H9 (cell line): Measurements from ENCODE around the gene RAP1GDS1. TPM values are rescaled to one million over a fixed set of nuclear protein-coding genes. Genes with fewer than 3 reads are reported as not detected.

Experiments
- DNase-seq: peaks from one replicate; pipeline ENCODE4 v3.0.0-alpha.2; 2017
- H2AFZ ChIP-seq: one replicate; pipeline ENCODE4 v1.6.1; 2013; ENCODE audit warnings: mild to moderate bottlenecking, low read length, control low read depth, moderate library complexity
- H2AK5ac ChIP-seq: 2 replicates; pipeline ENCODE4 v1.6.1; 2013; ENCODE audit warnings: low read length, control low read depth, mixed read lengths; ENCODE audit not compliant: insufficient read length
- H2BK120ac ChIP-seq: one replicate; pipeline ENCODE4 v1.6.1; 2013; ENCODE audit warnings: low read depth, mild to moderate bottlenecking, low read length, control low read depth, inconsistent platforms; ENCODE audit not compliant: poor library complexity, severe bottlenecking
- H2BK12ac ChIP-seq: 2 replicates; pipeline ENCODE4 v1.6.1; 2013; ENCODE audit warnings: low read length, control low read depth, mixed read lengths, low read depth; ENCODE audit not compliant: insufficient read length
- H2BK15ac ChIP-seq: 2 replicates; pipeline ENCODE4 v1.6.1; 2013; ENCODE audit warnings: low read depth, low read length, control low read depth
- H2BK20ac ChIP-seq: one replicate; pipeline ENCODE4 v1.6.1; 2013; ENCODE audit warnings: low read depth, mild to moderate bottlenecking, low read length, control low read depth, inconsistent platforms; ENCODE audit not compliant: poor library complexity, severe bottlenecking
- H2BK5ac ChIP-seq: 2 replicates; pipeline ENCODE4 v1.6.1; 2013; ENCODE audit warnings: low read length, control low read depth, mixed read lengths; ENCODE audit not compliant: insufficient read length
- H3K14ac ChIP-seq: 2 replicates; pipeline ENCODE4 v1.6.1; 2013; ENCODE audit warnings: low read length, control low read depth; ENCODE audit not compliant: insufficient read depth
- H3K18ac ChIP-seq: 2 replicates; pipeline ENCODE4 v1.6.1; 2013; ENCODE audit warnings: low read depth, mild to moderate bottlenecking, mixed read lengths, low read length, control low read depth; ENCODE audit not compliant: insufficient read length
- H3K23ac ChIP-seq: 2 replicates; pipeline ENCODE4 v1.6.1; 2013; ENCODE audit warnings: low read length, control low read depth, mixed read lengths, low read depth; ENCODE audit not compliant: insufficient read length
- H3K23me2 ChIP-seq: 2 replicates; pipeline ENCODE4 v1.6.1; 2013; ENCODE audit warnings: low read depth, mild to moderate bottlenecking, mixed read lengths, low read length, control low read depth; ENCODE audit not compliant: insufficient read length, poor library complexity, severe bottlenecking
- H3K27ac ChIP-seq: 2 replicates; pipeline ENCODE4 v1.5.1; 2013; ENCODE audit warnings: low read length, control low read depth, mixed read lengths, low read depth; ENCODE audit not compliant: insufficient read length
- H3K27me3 ChIP-seq: 2 replicates; pipeline ENCODE4 v1.6.1; 2013; ENCODE audit warnings: low read length, control low read depth, inconsistent platforms; ENCODE audit not compliant: insufficient read depth
- H3K4ac ChIP-seq: 2 replicates; pipeline ENCODE4 v1.6.1; 2013; ENCODE audit warnings: low read depth, mild to moderate bottlenecking, control low read depth, inconsistent platforms, low read length, moderate library complexity
- H3K4me1 ChIP-seq: 2 replicates; pipeline ENCODE4 v1.6.1; 2013; ENCODE audit warnings: low read length, control low read depth, inconsistent platforms; ENCODE audit not compliant: insufficient read depth
- H3K4me2 ChIP-seq: 2 replicates; pipeline ENCODE4 v1.6.1; 2013; ENCODE audit warnings: low read length, control low read depth, mixed read lengths; ENCODE audit not compliant: insufficient read length, insufficient read depth
- H3K56ac ChIP-seq: 2 replicates; pipeline ENCODE4 v1.6.1; 2013; ENCODE audit warnings: low read depth, mild to moderate bottlenecking, mixed read lengths, low read length, control low read depth; ENCODE audit not compliant: insufficient read length
- H3K79me1 ChIP-seq: 2 replicates; pipeline ENCODE4 v1.6.1; 2013; ENCODE audit warnings: low read depth, mild to moderate bottlenecking, moderate library complexity, low read length, control low read depth, inconsistent platforms; ENCODE audit not compliant: insufficient read depth, poor library complexity, severe bottlenecking
- H3K79me2 ChIP-seq: 2 replicates; pipeline ENCODE4 v1.6.1; 2013; ENCODE audit warnings: low read length, control low read depth, inconsistent platforms; ENCODE audit not compliant: insufficient read depth
- H3K9ac ChIP-seq: 2 replicates; pipeline ENCODE4 v1.6.1; 2013; ENCODE audit warnings: low read length, control low read depth, mixed read lengths; ENCODE audit not compliant: insufficient read length; ENCODE audit errors: extremely low read depth
- H3K9me3 ChIP-seq: one replicate; pipeline ENCODE4 v1.6.1; 2013; ENCODE audit warnings: low read depth, low read length, inconsistent platforms; ENCODE audit not compliant: control insufficient read depth
- H3T11ph ChIP-seq: one replicate; pipeline ENCODE4 v1.6.1; 2013; ENCODE audit warnings: mild to moderate bottlenecking, low read length, control low read depth, inconsistent platforms
- H4K20me1 ChIP-seq: one replicate; pipeline ENCODE4 v1.6.1; 2013; ENCODE audit not compliant: control insufficient read depth, insufficient read length, insufficient read depth
- H4K5ac ChIP-seq: 2 replicates; pipeline ENCODE4 v1.6.1; 2013; ENCODE audit warnings: low read depth, mild to moderate bottlenecking, mixed read lengths, low read length, control low read depth; ENCODE audit not compliant: insufficient read length
- H4K8ac ChIP-seq: replicated peaks from 2 replicates; pipeline ENCODE4 v1.6.1; 2013; ENCODE audit warnings: low read length, control low read depth, mixed read lengths, low read depth; ENCODE audit not compliant: insufficient read length
- H4K91ac ChIP-seq: 2 replicates; pipeline ENCODE4 v1.6.1; 2013; ENCODE audit warnings: low read depth, mild to moderate bottlenecking, moderate library complexity, mixed read lengths, low read length, control low read depth; ENCODE audit not compliant: insufficient read length
- H3K27ac Mint-ChIP-seq, 3 experiments: 2 replicates in 2 of 3; 3 replicates in 1 of 3; pipeline ENCODE4 v1.8.0; 2020 to 2021; ENCODE audit warnings: mixed read lengths in 3 of 3, mild to moderate bottlenecking in 1 of 3, moderate library complexity in 1 of 3
- H3K27me3 Mint-ChIP-seq: 2 replicates; pipeline ENCODE4 v1.8.0; 2021; ENCODE audit warnings: low read depth, mild to moderate bottlenecking, moderate library complexity, mixed read lengths
- H3K36me3 Mint-ChIP-seq, 3 experiments: 2 replicates in 2 of 3; 3 replicates in 1 of 3; pipeline ENCODE4 v1.8.0; 2020 to 2021; ENCODE audit warnings: low read depth in 3 of 3, mixed read lengths in 3 of 3; ENCODE audit not compliant: insufficient read depth in 1 of 3
- H3K4me1 Mint-ChIP-seq, 2 experiments: 2 replicates each; pipeline ENCODE4 v1.8.0; 2020; ENCODE audit warnings: mixed read lengths in 2 of 2
- H3K4me3 Mint-ChIP-seq, 2 experiments: 2 replicates in 1 of 2; 3 replicates in 1 of 2; pipeline ENCODE4 v1.8.0; 2020 to 2021; ENCODE audit warnings: mild to moderate bottlenecking in 2 of 2, mixed read lengths in 2 of 2, moderate library complexity in 1 of 2
- H3K9me3 Mint-ChIP-seq, 2 experiments: 2 replicates in 1 of 2; 3 replicates in 1 of 2; pipeline ENCODE4 v1.8.0; 2020; ENCODE audit warnings: mild to moderate bottlenecking in 2 of 2, mixed read lengths in 2 of 2, moderate library complexity in 1 of 2
- CTCF ChIP-seq: fragments of 200-600 bp; sonication (generic); conservative IDR thresholded peaks from 3 replicates; pipeline ENCODE4 v1.8.0; 2021; ENCODE audit warnings: antibody characterized with exemption, mild to moderate bottlenecking
- WGBS: extraction: QIAGEN DNeasy Blood & Tissue Kit; methylation state at CpG from one replicate; pipeline ENCODE4 v1.1.7; 2013; ENCODE audit warnings: missing lambda C conversion rate, low lambda C conversion rate, mixed read lengths; ENCODE audit not compliant: insufficient read length; ENCODE audit errors: extremely low coverage; 5-methylcytosine and 5-hydroxymethylcytosine counted together
- total RNA-seq: library from RNA; stranded (reverse); gene quantifications from 2 replicates; pipeline ENCODE4 v1.2.1, GENCODE V29; 2021

Gene RAP1GDS1
- total RNA-seq, 1 experiment from 2014 or later = 25.2 TPM

GRCh38 chr4:98319021-98319420 lies 57.8 kb downstream of the RAP1GDS1 start:
- H4K20me1 ChIP-seq = no peaks in the 10 kb centered on the region
- no peaks in the 10 kb centered on the region for H3K23me2 ChIP-seq
- H3T11ph ChIP-seq = no peak overlapping the region
- no peak overlapping the region for H2BK120ac ChIP-seq
- no peak overlapping the region for H4K5ac ChIP-seq
- no peaks in the 10 kb centered on the region for H3K4me1 ChIP-seq
- no peak overlapping the region for H3K27ac ChIP-seq
- H2AK5ac ChIP-seq = no peak overlapping the region
- no peak overlapping the region for H3K14ac ChIP-seq
- no peak overlapping the region for H4K91ac ChIP-seq
- Mint-ChIP-seq H3K9me3 (peaks cover 7 to 12% of the 10 kb centered on the region in 2 experiments; a peak in 4 of 5 replicates), H3K4me1 (peaks cover under 1 to 3% of the 10 kb centered on the region in 2 experiments; a peak in 3 of 4 replicates), H3K27ac (no peak overlapping the region), H3K27me3 (no peaks in the 10 kb centered on the region), H3K4me3 (no peak overlapping the region), H3K36me3 (peaks cover 14 to 18% (median 14%) of the 10 kb centered on the region in 3 experiments)
- no peak for TF ChIP-seq CTCF
- no peak overlapping the region for H3K4me2 ChIP-seq
- H3K4ac ChIP-seq = no peak overlapping the region
- H3K56ac ChIP-seq = no peak overlapping the region
- H2BK15ac ChIP-seq = no peak overlapping the region
- no peak overlapping the region for H2BK12ac ChIP-seq
- no peaks in the 10 kb centered on the region for H3K79me1 ChIP-seq
- no peak overlapping the region for H2AFZ ChIP-seq
- no peak overlapping the region for H3K23ac ChIP-seq
- H2BK5ac ChIP-seq = no peak overlapping the region
- H3K18ac ChIP-seq = no peak overlapping the region
- DNase-seq = no peak
- no peak overlapping the region for H2BK20ac ChIP-seq
- no peaks in the 10 kb centered on the region for H3K9me3 ChIP-seq
- H3K27me3 ChIP-seq = no peaks in the 10 kb centered on the region
- H3K79me2 ChIP-seq = no peaks in the 10 kb centered on the region
- H3K9ac ChIP-seq = no peak overlapping the region
- H4K8ac ChIP-seq = no peak overlapping the region
- WGBS = no CpG with 5 or more reads among the region's 1 CpG
